SK-N-SH treated with all-trans-retinoic acid at 6 μM for 48 hours (cell line): ENCODE measurements around the gene ZNF777.
A peak's percentile ranks its signal among the peaks of the same experiment; 100 is the strongest.

Source experiments
- ATAC-seq: fragments of 200-7000 bp; cut with Tn5 transposase; 3 replicates; pipeline ENCODE4 v1.9.1; 2020; ENCODE audit warnings: mild to moderate bottlenecking, moderate library complexity
- ARNTL ChIP-seq: fragments of 450-650 bp; formaldehyde crosslinking; IDR thresholded peaks from 2 replicates; pipeline ENCODE4 v1.5.0; 2020; ENCODE audit warnings: low read depth, mild to moderate bottlenecking, moderate library complexity, borderline replicate concordance
- BACH2 ChIP-seq: fragments of 250-450 bp; sonication (Bioruptor Pico); IDR thresholded peaks from 2 replicates; pipeline ENCODE4 v1.9.0; 2021; ENCODE audit warnings: mild to moderate bottlenecking, borderline replicate concordance
- CSDC2 ChIP-seq: fragments of 250-450 bp; sonication (Bioruptor Pico); IDR thresholded peaks from 2 replicates; pipeline ENCODE4 v1.5.0; 2020; ENCODE audit warnings: mild to moderate bottlenecking, moderate library complexity
- ESRRG ChIP-seq: fragments of 250-450 bp; sonication (Bioruptor Pico); IDR thresholded peaks from 2 replicates; pipeline ENCODE4 v1.6.1; 2021; ENCODE audit warnings: mild to moderate bottlenecking
- GLIS3 ChIP-seq: fragments of 250-450 bp; sonication (Bioruptor Pico); IDR thresholded peaks from 2 replicates; pipeline ENCODE4 v1.5.0; 2020; ENCODE audit warnings: mild to moderate bottlenecking, moderate library complexity
- ISL1 ChIP-seq: fragments of 250-450 bp; sonication (Bioruptor Pico); IDR thresholded peaks from 2 replicates; pipeline ENCODE4 v2.1.2; 2022; ENCODE audit warnings: mild to moderate bottlenecking, moderate library complexity
- OSR1 ChIP-seq: fragments of 250-450 bp; sonication (Bioruptor Pico); IDR thresholded peaks from 2 replicates; pipeline ENCODE4 v1.8.0; 2022; ENCODE audit warnings: moderate library complexity, mild to moderate bottlenecking, inconsistent platforms
- PPARA ChIP-seq: fragments of 250-450 bp; sonication (Bioruptor Pico); IDR thresholded peaks from 2 replicates; pipeline ENCODE4 v1.5.0; 2020; ENCODE audit warnings: mild to moderate bottlenecking, borderline replicate concordance
- RARB ChIP-seq: fragments of 250-450 bp; sonication (Bioruptor Pico); IDR thresholded peaks from 2 replicates; pipeline ENCODE4 v1.8.0; 2021; ENCODE audit warnings: mild to moderate bottlenecking, moderate library complexity
- SNAI2 ChIP-seq: fragments of 250-450 bp; sonication (Bioruptor Pico); IDR thresholded peaks from 2 replicates; pipeline ENCODE4 v1.5.0; 2020; ENCODE audit warnings: mild to moderate bottlenecking, moderate library complexity
- TCF4 ChIP-seq: fragments of 250-450 bp; sonication (Bioruptor Pico); IDR thresholded peaks from 2 replicates; pipeline ENCODE4 v1.8.0; 2021; ENCODE audit warnings: mild to moderate bottlenecking, moderate library complexity, borderline replicate concordance
- TOX ChIP-seq: fragments of 250-450 bp; sonication (Bioruptor Pico); IDR thresholded peaks from 2 replicates; pipeline ENCODE4 v1.8.0; 2021; ENCODE audit warnings: mild to moderate bottlenecking, moderate library complexity, borderline replicate concordance
- TSHZ2 ChIP-seq: fragments of 250-450 bp; sonication (Bioruptor Pico); IDR thresholded peaks from 2 replicates; pipeline ENCODE4 v1.5.0; 2020; ENCODE audit warnings: mild to moderate bottlenecking, moderate library complexity
- ZC3H10 ChIP-seq: fragments of 250-450 bp; sonication (Bioruptor Pico); IDR thresholded peaks from 2 replicates; pipeline ENCODE4 v1.5.1; 2021; ENCODE audit warnings: mild to moderate bottlenecking, moderate library complexity
- ZFP3 ChIP-seq: fragments of 250-450 bp; sonication (Bioruptor Pico); IDR thresholded peaks from 2 replicates; pipeline ENCODE4 v1.5.0; 2020; ENCODE audit warnings: mild to moderate bottlenecking, moderate library complexity
- ZFP30 ChIP-seq: fragments of 450-650 bp; formaldehyde crosslinking; IDR thresholded peaks from 2 replicates; pipeline ENCODE4 v1.5.0; 2022; ENCODE audit warnings: mild to moderate bottlenecking, moderate library complexity
- ZNF70 ChIP-seq: fragments of 450-650 bp; formaldehyde crosslinking; IDR thresholded peaks from 2 replicates; pipeline ENCODE4 v1.5.0; 2020; ENCODE audit warnings: mild to moderate bottlenecking, moderate library complexity
- TF ChIP-seq, protein P1 (sequence below): fragments of 250-450 bp; sonication (Bioruptor Pico); IDR thresholded peaks from 2 replicates; pipeline ENCODE4 v1.8.0; 2021; ENCODE audit warnings: low read depth, mild to moderate bottlenecking, moderate library complexity, borderline replicate concordance
- TF ChIP-seq, protein P2 (sequence below): fragments of 250-450 bp; sonication (Bioruptor Pico); IDR thresholded peaks from 2 replicates; pipeline ENCODE4 v1.8.0; 2020; ENCODE audit warnings: mild to moderate bottlenecking, moderate library complexity, borderline replicate concordance
- TF ChIP-seq, protein P3 (sequence below): fragments of 250-450 bp; sonication (Bioruptor Pico); IDR thresholded peaks from 2 replicates; pipeline ENCODE4 v1.5.1; 2021; ENCODE audit warnings: mild to moderate bottlenecking, moderate library complexity

Gene ZNF777

GRCh38 chr7:149460493-149461277 lies at the start of gene ZNF777:
Gene ZNF777 (minus strand): TSS chr7:149461062. CDS start chr7:149456022, 5,040 bp downstream.
- TF ChIP-seq ZFP3 (CRISPR knock-in tag) (peak; percentile 93), ZFP30 (CRISPR knock-in tag) (no peak)
- ATAC-seq, result peak; percentile 100

DNA sequence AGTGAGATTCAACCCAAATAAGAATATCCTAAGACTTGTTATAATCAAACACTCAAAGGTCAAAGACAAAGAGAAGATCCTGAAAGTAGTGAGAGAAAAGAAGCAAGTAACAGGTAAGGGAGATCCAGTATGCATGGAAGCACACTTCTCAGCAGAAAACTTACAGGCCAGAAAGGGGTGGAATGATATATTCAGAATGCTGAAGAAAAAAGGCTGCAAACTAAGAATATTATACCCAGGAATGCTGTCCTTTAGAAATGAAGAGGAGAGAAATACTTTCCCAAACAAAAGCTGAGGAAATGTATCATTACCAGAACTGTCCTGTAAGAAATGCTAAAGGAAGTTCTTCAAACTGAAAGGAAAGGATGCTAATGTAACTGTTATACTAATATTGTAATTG lies 49.4 kb upstream of the ZNF777 start:
- TF ChIP-seq CSDC2 (CRISPR knock-in tag) (no peak), TSHZ2 (CRISPR knock-in tag) (no peak), GLIS3 (CRISPR knock-in tag) (no peak), ISL1 (CRISPR knock-in tag) (no peak), OSR1 (CRISPR knock-in tag) (no peak), ARNTL (CRISPR knock-in tag) (no peak), SNAI2 (CRISPR knock-in tag) (no peak), ESRRG (CRISPR knock-in tag) (no peak), RARB (CRISPR knock-in tag) (no peak)
- TF ChIP-seq, protein P1, sequence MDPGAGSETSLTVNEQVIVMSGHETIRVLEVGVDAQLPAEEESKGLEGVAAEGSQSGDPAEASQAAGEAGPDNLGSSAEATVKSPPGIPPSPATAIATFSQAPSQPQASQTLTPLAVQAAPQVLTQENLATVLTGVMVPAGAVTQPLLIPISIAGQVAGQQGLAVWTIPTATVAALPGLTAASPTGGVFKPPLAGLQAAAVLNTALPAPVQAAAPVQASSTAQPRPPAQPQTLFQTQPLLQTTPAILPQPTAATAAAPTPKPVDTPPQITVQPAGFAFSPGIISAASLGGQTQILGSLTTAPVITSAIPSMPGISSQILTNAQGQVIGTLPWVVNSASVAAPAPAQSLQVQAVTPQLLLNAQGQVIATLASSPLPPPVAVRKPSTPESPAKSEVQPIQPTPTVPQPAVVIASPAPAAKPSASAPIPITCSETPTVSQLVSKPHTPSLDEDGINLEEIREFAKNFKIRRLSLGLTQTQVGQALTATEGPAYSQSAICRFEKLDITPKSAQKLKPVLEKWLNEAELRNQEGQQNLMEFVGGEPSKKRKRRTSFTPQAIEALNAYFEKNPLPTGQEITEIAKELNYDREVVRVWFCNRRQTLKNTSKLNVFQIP, result no peak
- TF ChIP-seq, protein P2, sequence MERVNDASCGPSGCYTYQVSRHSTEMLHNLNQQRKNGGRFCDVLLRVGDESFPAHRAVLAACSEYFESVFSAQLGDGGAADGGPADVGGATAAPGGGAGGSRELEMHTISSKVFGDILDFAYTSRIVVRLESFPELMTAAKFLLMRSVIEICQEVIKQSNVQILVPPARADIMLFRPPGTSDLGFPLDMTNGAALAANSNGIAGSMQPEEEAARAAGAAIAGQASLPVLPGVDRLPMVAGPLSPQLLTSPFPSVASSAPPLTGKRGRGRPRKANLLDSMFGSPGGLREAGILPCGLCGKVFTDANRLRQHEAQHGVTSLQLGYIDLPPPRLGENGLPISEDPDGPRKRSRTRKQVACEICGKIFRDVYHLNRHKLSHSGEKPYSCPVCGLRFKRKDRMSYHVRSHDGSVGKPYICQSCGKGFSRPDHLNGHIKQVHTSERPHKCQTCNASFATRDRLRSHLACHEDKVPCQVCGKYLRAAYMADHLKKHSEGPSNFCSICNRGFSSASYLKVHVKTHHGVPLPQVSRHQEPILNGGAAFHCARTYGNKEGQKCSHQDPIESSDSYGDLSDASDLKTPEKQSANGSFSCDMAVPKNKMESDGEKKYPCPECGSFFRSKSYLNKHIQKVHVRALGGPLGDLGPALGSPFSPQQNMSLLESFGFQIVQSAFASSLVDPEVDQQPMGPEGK, result no peak
- no peak for ATAC-seq

- no peak for TF ChIP-seq CSDC2 (CRISPR knock-in tag)
- TF ChIP-seq, protein P1, result no peak
- TF ChIP-seq, protein P2, result no peak
- TF ChIP-seq ZNF70, result no peak
- TF ChIP-seq ZFP3 (CRISPR knock-in tag), result no peak
- TF ChIP-seq PPARA (CRISPR knock-in tag), result no peak
- TF ChIP-seq BACH2, result no peak
- TF ChIP-seq ISL1 (CRISPR knock-in tag), result no peak
- TF ChIP-seq, protein P3, sequence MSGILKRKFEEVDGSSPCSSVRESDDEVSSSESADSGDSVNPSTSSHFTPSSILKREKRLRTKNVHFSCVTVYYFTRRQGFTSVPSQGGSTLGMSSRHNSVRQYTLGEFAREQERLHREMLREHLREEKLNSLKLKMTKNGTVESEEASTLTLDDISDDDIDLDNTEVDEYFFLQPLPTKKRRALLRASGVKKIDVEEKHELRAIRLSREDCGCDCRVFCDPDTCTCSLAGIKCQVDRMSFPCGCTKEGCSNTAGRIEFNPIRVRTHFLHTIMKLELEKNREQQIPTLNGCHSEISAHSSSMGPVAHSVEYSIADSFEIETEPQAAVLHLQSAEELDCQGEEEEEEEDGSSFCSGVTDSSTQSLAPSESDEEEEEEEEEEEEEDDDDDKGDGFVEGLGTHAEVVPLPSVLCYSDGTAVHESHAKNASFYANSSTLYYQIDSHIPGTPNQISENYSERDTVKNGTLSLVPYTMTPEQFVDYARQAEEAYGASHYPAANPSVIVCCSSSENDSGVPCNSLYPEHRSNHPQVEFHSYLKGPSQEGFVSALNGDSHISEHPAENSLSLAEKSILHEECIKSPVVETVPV (CRISPR knock-in tag), result no peak
- no peak for TF ChIP-seq GLIS3 (CRISPR knock-in tag)
- TF ChIP-seq TCF4 (CRISPR knock-in tag), result no peak
- TF ChIP-seq ZC3H10 (CRISPR knock-in tag), result no peak
- TF ChIP-seq ZFP30 (CRISPR knock-in tag), result no peak
- TF ChIP-seq ARNTL (CRISPR knock-in tag), result no peak
- no peak for TF ChIP-seq RARB (CRISPR knock-in tag)
- no peak for TF ChIP-seq OSR1 (CRISPR knock-in tag)
- TF ChIP-seq TOX (CRISPR knock-in tag), result no peak
- no peak for TF ChIP-seq SNAI2 (CRISPR knock-in tag)
- no peak for ATAC-seq
Observed at GRCh38 chr7:149509774-149510173, 48.9 kb upstream of the ZNF777 start.
